Fibroblast of lung (primary cell): ENCODE data around the gene SPRR2A.

Experiments
- CTCF ChIP-seq, 2 donors: IDR thresholded peaks in 1 of 2; conservative IDR thresholded peaks in 1 of 2; 1 replicate in 1 of 2; 2 replicates in 1 of 2; pipeline ENCODE4 v1.5.1; 2011 to 2012; ENCODE audit warnings: low read length in 2 of 2, control low read depth in 1 of 2, inconsistent platforms in 1 of 2, low read depth in 1 of 2, mild to moderate bottlenecking in 1 of 2
- EZH2 ChIP-seq: IDR thresholded peaks from 2 replicates; pipeline ENCODE4 v1.5.1; 2012; ENCODE audit warnings: low read length, control low read depth, mild to moderate bottlenecking; ENCODE audit errors: missing control alignments

GRCh38 chr1:153071511-153071910 lies 14.2 kb upstream of the SPRR2A start, which contains the start of gene SPRR2B:
- no peak for TF ChIP-seq CTCF (conservative IDR thresholded peaks at IDR 0.05 in 1 of 2, IDR thresholded peaks at IDR 0.05 in 1 of 2; ENCODE audit: low read depth in 1 of 2, low read length in 2 of 2)
- TF ChIP-seq EZH2, result no peak
